Vagina (tissue), 2 donors: ENCODE data around the gene GNAQ.

ENCODE experiments used
- POLR2A ChIP-seq, 2 donors: fragments of 450-650 bp; IDR thresholded peaks; one replicate each; pipeline ENCODE4 v1.6.1; 2017; ENCODE audit warnings: antibody characterized with exemption in 2 of 2, mild to moderate bottlenecking in 2 of 2, moderate library complexity in 2 of 2
- POLR2AphosphoS5 ChIP-seq, 2 donors: sonication (generic); formaldehyde crosslinking; IDR thresholded peaks; one replicate each; pipeline ENCODE4 v1.9.0; 2017; ENCODE audit warnings: antibody characterized with exemption in 2 of 2, mild to moderate bottlenecking in 2 of 2, low read depth in 1 of 2; ENCODE audit not compliant: insufficient read depth in 1 of 2
- TF ChIP-seq, protein P1 (sequence below), 3 experiments: fragments of 450-650 bp in 2 of 3; fragments of 200-600 bp in 1 of 3; sonication (generic) in 1 of 3; IDR thresholded peaks; one replicate each; pipeline ENCODE4 v1.5.1; 2017 to 2019; ENCODE audit warnings: antibody characterized with exemption in 3 of 3, mild to moderate bottlenecking in 2 of 3, moderate library complexity in 2 of 3

DNA sequence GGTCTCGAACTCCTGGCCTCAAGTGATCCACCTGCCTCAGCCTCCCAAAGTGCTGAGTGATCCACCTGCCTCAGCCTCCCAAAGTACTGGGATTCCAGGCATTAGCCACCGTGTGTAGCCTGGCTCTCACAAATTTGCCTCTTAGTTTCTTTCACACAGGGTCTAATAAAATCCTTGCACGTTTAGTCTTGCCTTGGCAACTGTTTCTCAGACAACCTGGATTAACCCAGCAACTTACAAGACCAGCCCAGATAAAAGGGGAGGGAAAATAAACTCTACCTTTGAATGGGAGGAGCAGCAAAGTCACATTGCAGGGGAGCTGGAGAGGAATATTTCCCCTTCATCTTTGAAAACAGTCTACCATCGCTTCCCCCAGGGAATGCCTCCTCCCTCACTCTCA is 354.2 kb downstream of the GNAQ start:
- TF ChIP-seq POLR2AphosphoS5 (IDR thresholded peaks at IDR 0.05; ENCODE audit: insufficient read depth in 1 of 2, low read depth in 1 of 2) (no peak), POLR2A (IDR thresholded peaks at IDR 0.05) (no peak)
- TF ChIP-seq, protein P1, sequence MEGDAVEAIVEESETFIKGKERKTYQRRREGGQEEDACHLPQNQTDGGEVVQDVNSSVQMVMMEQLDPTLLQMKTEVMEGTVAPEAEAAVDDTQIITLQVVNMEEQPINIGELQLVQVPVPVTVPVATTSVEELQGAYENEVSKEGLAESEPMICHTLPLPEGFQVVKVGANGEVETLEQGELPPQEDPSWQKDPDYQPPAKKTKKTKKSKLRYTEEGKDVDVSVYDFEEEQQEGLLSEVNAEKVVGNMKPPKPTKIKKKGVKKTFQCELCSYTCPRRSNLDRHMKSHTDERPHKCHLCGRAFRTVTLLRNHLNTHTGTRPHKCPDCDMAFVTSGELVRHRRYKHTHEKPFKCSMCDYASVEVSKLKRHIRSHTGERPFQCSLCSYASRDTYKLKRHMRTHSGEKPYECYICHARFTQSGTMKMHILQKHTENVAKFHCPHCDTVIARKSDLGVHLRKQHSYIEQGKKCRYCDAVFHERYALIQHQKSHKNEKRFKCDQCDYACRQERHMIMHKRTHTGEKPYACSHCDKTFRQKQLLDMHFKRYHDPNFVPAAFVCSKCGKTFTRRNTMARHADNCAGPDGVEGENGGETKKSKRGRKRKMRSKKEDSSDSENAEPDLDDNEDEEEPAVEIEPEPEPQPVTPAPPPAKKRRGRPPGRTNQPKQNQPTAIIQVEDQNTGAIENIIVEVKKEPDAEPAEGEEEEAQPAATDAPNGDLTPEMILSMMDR (IDR thresholded peaks at IDR 0.05) = no peak
